ENCODE data around the gene PRKD2. TPM values are rescaled to one million over a fixed set of nuclear protein-coding genes. Genes with fewer than 3 reads are reported as not detected.
A peak's percentile ranks its signal among the peaks of the same experiment; 100 is the strongest.

PRKD2 gene
- total and polyA plus RNA-seq, 2 of the 8 experiments (the other 6 are each of a cell fraction or from before 2014, with no cell fraction given): 24.4 to 63.8 TPM

DNA sequence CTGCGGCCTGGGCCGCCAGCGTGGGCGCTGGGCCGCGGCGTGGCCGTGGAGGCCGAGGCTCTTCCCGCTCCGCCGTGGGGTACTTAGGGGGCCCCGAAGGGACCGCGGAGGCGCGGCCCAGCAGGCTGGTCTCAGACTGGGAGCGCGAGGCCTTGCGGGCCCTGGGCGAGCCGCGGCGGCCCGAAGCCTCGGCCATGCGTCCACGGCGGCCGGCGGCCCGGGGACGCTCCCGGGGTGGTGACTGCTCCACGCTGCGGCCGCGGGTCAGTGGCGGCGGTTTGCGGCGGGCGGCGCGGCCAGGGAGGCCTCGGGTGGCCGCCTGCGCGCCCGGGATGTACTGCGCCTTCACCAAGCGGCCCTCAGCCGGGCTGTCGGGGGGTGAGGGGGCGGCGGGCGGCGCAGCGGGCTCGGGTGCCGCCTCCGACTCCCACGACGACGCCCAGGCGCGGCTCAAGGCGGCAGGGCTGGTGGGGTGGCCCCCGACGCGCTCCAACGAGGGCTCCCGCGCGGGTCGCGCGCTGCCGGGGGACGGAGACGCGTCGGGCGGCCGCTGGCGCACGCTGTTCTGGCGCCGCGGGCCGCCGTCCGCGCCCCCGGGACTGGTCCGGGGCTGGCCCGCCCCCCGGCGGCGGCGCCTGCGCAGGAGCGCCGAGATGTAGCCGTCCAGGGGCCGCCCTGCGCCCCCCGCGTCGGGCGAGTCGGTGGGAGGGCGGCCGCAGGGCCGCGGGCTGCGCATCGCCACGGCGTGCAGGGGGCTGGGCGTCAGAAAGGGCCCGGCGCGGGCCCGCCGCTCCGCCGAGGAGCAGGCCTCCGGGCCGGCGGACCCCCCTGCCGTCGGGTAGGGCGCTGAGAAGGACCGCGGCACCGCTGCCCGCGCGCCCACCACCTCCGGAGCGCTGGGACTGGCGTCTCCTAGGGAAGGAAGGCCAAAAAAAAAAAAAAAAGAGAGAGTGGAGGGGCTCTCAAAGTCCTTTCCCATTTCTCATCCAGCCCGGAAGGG, 67.7 kb downstream of the PRKD2 start (continued):
- TF ChIP-seq RFX5 (IDR thresholded peaks at IDR 0.05; ENCODE audit: borderline replicate concordance, low read depth, low read length): no peak
- TF ChIP-seq HDAC2 (IDR thresholded peaks at IDR 0.05; ENCODE audit: borderline replicate concordance in 1 of 2, low read depth in 2 of 2, low read length in 2 of 2): no peak
- no peak for TF ChIP-seq TEAD4 (IDR thresholded peaks at IDR 0.05; ENCODE audit: low read depth, low read length)
- TF ChIP-seq SAP30 (IDR thresholded peaks at IDR 0.05; ENCODE audit: insufficient read depth, insufficient replicate concordance, low read length): no peak
- TF ChIP-seq BACH1 (IDR thresholded peaks at IDR 0.05; ENCODE audit: low read length): peak; percentile 36; the same call in 1 of the 2 replicates
- no peak for TF ChIP-seq GABPA (IDR thresholded peaks at IDR 0.05; ENCODE audit: borderline replicate concordance, insufficient read depth, low read length)
- no peak for TF ChIP-seq EP300 (IDR thresholded peaks at IDR 0.05; ENCODE audit: borderline replicate concordance in 1 of 2, low read depth in 2 of 2, low read length in 2 of 2)
- no peak for TF ChIP-seq CHD1 (IDR thresholded peaks at IDR 0.05; ENCODE audit: low read depth, low read length)
- no peak for TF ChIP-seq BRCA1 (IDR thresholded peaks at IDR 0.05; ENCODE audit: low read depth, low read length)

All from H1 (cell line).